ENCODE measurements around the gene SGPP1. TPM values are rescaled to one million over a fixed set of nuclear protein-coding genes. Genes with fewer than 3 reads are reported as not detected.

SGPP1 gene
- total and polyA plus RNA-seq, 2 of the 4 experiments (the other 2 are of a cell fraction): 8.6 to 11.1 TPM

DNA sequence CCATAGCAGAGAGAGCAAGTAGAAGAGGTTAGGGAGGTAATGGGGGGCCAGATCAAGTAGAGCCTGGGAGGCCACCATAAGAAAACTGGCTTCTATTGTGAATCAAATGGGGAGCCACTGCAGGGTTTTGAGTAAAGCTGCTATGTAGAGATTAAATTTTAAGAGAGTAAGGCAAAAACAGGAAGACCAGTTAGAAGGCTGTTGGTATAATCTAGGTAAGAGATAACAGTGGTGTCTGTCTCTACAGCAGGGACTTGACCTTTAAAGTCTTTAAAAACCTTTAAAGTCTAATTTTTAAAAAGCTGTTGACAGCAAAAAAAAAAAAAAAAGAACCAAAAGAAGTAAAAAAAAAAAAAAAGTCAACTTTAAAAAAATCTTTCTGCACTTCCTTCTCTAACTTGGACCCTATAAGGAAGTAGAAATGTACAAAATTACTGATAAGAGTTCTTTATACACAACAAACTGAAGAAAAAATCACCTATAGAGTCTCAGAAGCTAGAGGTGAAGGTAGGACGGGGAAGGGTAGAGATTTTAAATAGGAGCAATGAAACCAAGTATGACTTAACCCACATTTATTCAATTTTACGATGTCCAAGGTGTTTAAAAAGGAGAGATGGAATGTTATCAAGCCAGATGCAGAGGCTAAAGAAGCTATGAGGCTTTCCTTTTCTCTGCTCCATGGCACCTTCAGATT, 26.1 kb downstream of the SGPP1 start:
- Histone ChIP-seq H3K9me1 (ENCODE audit: insufficient read depth, low read length) (no peaks in the 10 kb centered on the region), H3K9ac (ENCODE audit: low read depth, low read length) (no peak overlapping the region), H3K27ac (ENCODE audit: insufficient read depth, low read length) (no peak overlapping the region), H3K4me1 (ENCODE audit: control insufficient read depth, insufficient read depth, low read length) (no peaks in the 10 kb centered on the region), H4K20me1 (ENCODE audit: insufficient read depth, low read length) (no peaks in the 10 kb centered on the region; the same call in 1 of the 2 replicates), H3K36me3 (ENCODE audit: control insufficient read depth, insufficient read depth, low read length) (0 out of 2 replicates have a peak, but pooled peaks cover 2% of the 10 kb centered on the region), H2BK5ac (ENCODE audit: low read depth, low read length, poor library complexity, severe bottlenecking) (no peak overlapping the region), H3K4ac (ENCODE audit: low read depth, low read length) (no peak overlapping the region), H2AFZ (replicated peaks; ENCODE audit: low read length, poor library complexity) (no peak overlapping the region), H4K8ac (ENCODE audit: low read depth in 2 of 2, low read length in 2 of 2) (no peak overlapping the region), H3K9me3 (ENCODE audit: control insufficient read depth, insufficient read depth, low read length) (no peaks in the 10 kb centered on the region), H3K4me2 (ENCODE audit: low read depth, low read length) (no peak overlapping the region), H2BK120ac (ENCODE audit: low read depth, low read length) (no peak overlapping the region), H2AK5ac (ENCODE audit: low read depth, low read length) (no peak overlapping the region), H3K14ac (replicated peaks; ENCODE audit: low read depth, low read length) (no peak overlapping the region), H3K27me3 (ENCODE audit: control insufficient read depth, insufficient read depth, low read length) (no peaks in the 10 kb centered on the region), H4K91ac (ENCODE audit: insufficient read depth, low read depth, low read length) (no peak overlapping the region), H3K18ac (ENCODE audit: low read depth, low read length) (no peak overlapping the region), H3K23ac (ENCODE audit: low read depth, low read length) (no peak overlapping the region), H2AK9ac (replicated peaks; ENCODE audit: low read depth, low read length, poor library complexity) (no peak overlapping the region), H3K4me3 (ENCODE audit: insufficient read depth, low read depth, low read length) (no peak overlapping the region), H4K5ac (ENCODE audit: low read depth, low read length) (no peak overlapping the region), H3K56ac (ENCODE audit: extremely low read depth, insufficient read depth, low read length) (no peak overlapping the region), H2BK20ac (ENCODE audit: low read depth, low read length) (no peak overlapping the region), H3K79me1 (ENCODE audit: low read depth in 1 of 2, low read length in 2 of 2) (peaks cover 12 to 40% of the 10 kb centered on the region in 2 experiments; a peak in 3 of 4 replicates), H2BK15ac (ENCODE audit: low read depth, low read length) (no peak overlapping the region)
- ATAC-seq (ENCODE audit: low read depth): no peak
- no peak for TF ChIP-seq RAD21 (IDR thresholded peaks at IDR 0.05; ENCODE audit: low read length)
- dilution Hi-C loops (cut with HindIII; ENCODE audit: low sequenced_read_pairs, unreplicated experiment) (no loop called here), in situ Hi-C loops (cut with MboI; ENCODE audit: low sequenced_read_pairs) (no loop called here), intact Hi-C loops (cut with micrococcal nuclease) (no loop called here)
- POLR2A ChIA-PET (ENCODE audit: unreplicated experiment): no interaction called here
- no peak for DNase-seq
- CTCF ChIA-PET: interaction anchor here (0.6 kb wide), 1 partner anchor 29 kb away, joined by 3 read pairs; no protein-coding TSS in a partner anchor
- no CpG with 5 or more reads among the region's 2 CpGs for WGBS, 2 experiments (ENCODE audit: extremely low coverage in 2 of 2, insufficient read length in 1 of 2)
- no TSS peak for BruUV-seq (replicated peaks)
